Measurements from ENCODE around the gene MYL5. TPM values are rescaled to one million over a fixed set of nuclear protein-coding genes. Genes with fewer than 3 reads are reported as not detected.

Gene MYL5
- total and polyA plus RNA-seq, 2 donors (not counting 1 experiment from before 2014, with no cell fraction given): 9.6 to 14.4 TPM

DNA sequence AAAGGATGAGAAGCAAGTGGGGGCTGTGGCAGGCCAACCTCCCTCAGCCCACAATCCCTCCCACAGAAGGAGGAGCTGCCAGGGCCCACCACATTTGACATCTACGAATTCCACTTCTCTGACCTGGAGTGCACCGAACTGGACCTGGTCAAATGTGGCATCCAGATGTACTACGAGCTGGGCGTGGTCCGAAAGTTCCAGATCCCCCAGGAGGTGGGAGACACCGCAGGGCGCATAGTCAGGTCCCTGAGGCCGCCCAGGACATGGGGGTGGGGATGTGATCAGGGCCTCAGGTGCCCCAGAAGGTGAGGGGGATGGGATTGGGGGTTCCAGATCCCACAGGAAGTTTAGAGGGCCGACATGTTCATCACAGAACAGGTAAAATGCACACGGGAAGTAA lies 13.9 kb upstream of the MYL5 start:
- Histone ChIP-seq H3K27me3 (ENCODE audit: control insufficient read depth, insufficient read depth, low read length) (peaks cover 3% of the 10 kb centered on the region), H4K20me1 (ENCODE audit: control insufficient read depth, extremely low read depth, insufficient read depth, low read length) (no peaks in the 10 kb centered on the region), H3K9ac (ENCODE audit: insufficient read depth, low read length) (no peak overlapping the region), H3K9me3 (ENCODE audit: control insufficient read depth, insufficient read depth, low read depth, low read length) (no peaks in the 10 kb centered on the region), H3K36me3 (ENCODE audit: control insufficient read depth, insufficient read depth, low read length) (no peaks in the 10 kb centered on the region), H3K4me1 (ENCODE audit: control insufficient read depth, extremely low read depth, insufficient read depth, low read length) (no peaks in the 10 kb centered on the region), H3K4me2 (ENCODE audit: extremely low read depth, insufficient read depth, low read length) (no peak overlapping the region), H3K27ac (ENCODE audit: insufficient read depth, low read length) (no peak overlapping the region), H2AFZ (ENCODE audit: low read length) (no peak overlapping the region), H3K4me3 (replicated peaks in 1 of 4; ENCODE audit: control extremely low read depth in 1 of 4, insufficient read depth in 1 of 4, low read depth in 3 of 4, low read length in 4 of 4) (no peak overlapping the region), H3K79me2 (ENCODE audit: control insufficient read depth, insufficient read depth, low read length) (no peaks in the 10 kb centered on the region)
- TF ChIP-seq, protein P1, sequence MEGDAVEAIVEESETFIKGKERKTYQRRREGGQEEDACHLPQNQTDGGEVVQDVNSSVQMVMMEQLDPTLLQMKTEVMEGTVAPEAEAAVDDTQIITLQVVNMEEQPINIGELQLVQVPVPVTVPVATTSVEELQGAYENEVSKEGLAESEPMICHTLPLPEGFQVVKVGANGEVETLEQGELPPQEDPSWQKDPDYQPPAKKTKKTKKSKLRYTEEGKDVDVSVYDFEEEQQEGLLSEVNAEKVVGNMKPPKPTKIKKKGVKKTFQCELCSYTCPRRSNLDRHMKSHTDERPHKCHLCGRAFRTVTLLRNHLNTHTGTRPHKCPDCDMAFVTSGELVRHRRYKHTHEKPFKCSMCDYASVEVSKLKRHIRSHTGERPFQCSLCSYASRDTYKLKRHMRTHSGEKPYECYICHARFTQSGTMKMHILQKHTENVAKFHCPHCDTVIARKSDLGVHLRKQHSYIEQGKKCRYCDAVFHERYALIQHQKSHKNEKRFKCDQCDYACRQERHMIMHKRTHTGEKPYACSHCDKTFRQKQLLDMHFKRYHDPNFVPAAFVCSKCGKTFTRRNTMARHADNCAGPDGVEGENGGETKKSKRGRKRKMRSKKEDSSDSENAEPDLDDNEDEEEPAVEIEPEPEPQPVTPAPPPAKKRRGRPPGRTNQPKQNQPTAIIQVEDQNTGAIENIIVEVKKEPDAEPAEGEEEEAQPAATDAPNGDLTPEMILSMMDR (conservative IDR thresholded peaks at IDR 0.05 in 1 of 2, IDR thresholded peaks at IDR 0.05 in 1 of 2; ENCODE audit: low read depth in 1 of 2, low read length in 2 of 2): no peak
- TF ChIP-seq EZH2 (IDR thresholded peaks at IDR 0.05; ENCODE audit: low read length, missing control alignments): no peak
- no peak for DNase-seq (ENCODE audit: low read depth in 2 of 2)

DNA sequence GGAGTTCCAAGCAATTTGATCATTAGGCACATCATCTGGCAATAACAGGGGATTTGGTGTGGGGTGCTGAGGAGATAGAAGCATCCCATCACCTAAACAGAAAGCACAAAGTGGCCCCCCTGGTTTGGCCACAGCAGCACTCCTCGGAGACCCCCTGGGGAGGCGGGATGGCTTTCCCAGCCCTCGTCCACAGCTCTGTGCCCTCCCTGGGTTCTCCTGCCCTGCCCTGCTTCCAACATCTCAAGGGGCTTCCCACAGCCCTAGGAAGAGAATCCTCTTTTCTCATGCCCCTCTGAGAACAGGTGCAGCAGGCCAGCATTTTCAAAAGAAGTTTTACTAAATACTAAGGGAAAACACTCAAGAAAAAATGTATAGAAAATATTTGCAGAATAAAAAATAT lies 13.1 kb upstream of the MYL5 start:
- Histone ChIP-seq H3K79me2 (ENCODE audit: control insufficient read depth, insufficient read depth, low read length) (no peaks in the 10 kb centered on the region), H3K27ac (ENCODE audit: insufficient read depth, low read length) (no peak overlapping the region), H3K9ac (ENCODE audit: insufficient read depth, low read length) (no peak overlapping the region), H3K9me3 (ENCODE audit: control insufficient read depth, insufficient read depth, low read depth, low read length) (no peaks in the 10 kb centered on the region), H4K20me1 (ENCODE audit: control insufficient read depth, extremely low read depth, insufficient read depth, low read length) (no peaks in the 10 kb centered on the region), H2AFZ (ENCODE audit: low read length) (no peak overlapping the region), H3K4me2 (ENCODE audit: extremely low read depth, insufficient read depth, low read length) (no peak overlapping the region), H3K4me3 (replicated peaks in 1 of 4; ENCODE audit: control extremely low read depth in 1 of 4, insufficient read depth in 1 of 4, low read depth in 3 of 4, low read length in 4 of 4) (no peak overlapping the region), H3K36me3 (ENCODE audit: control insufficient read depth, insufficient read depth, low read length) (no peaks in the 10 kb centered on the region), H3K4me1 (ENCODE audit: control insufficient read depth, extremely low read depth, insufficient read depth, low read length) (no peaks in the 10 kb centered on the region), H3K27me3 (ENCODE audit: control insufficient read depth, insufficient read depth, low read length) (peaks cover 3% of the 10 kb centered on the region)
- TF ChIP-seq, protein P1 (conservative IDR thresholded peaks at IDR 0.05 in 1 of 2, IDR thresholded peaks at IDR 0.05 in 1 of 2; ENCODE audit: low read depth in 1 of 2, low read length in 2 of 2): no peak
- no peak for TF ChIP-seq EZH2 (IDR thresholded peaks at IDR 0.05; ENCODE audit: low read length, missing control alignments)
- DNase-seq (ENCODE audit: low read depth in 2 of 2): no peak

DNA sequence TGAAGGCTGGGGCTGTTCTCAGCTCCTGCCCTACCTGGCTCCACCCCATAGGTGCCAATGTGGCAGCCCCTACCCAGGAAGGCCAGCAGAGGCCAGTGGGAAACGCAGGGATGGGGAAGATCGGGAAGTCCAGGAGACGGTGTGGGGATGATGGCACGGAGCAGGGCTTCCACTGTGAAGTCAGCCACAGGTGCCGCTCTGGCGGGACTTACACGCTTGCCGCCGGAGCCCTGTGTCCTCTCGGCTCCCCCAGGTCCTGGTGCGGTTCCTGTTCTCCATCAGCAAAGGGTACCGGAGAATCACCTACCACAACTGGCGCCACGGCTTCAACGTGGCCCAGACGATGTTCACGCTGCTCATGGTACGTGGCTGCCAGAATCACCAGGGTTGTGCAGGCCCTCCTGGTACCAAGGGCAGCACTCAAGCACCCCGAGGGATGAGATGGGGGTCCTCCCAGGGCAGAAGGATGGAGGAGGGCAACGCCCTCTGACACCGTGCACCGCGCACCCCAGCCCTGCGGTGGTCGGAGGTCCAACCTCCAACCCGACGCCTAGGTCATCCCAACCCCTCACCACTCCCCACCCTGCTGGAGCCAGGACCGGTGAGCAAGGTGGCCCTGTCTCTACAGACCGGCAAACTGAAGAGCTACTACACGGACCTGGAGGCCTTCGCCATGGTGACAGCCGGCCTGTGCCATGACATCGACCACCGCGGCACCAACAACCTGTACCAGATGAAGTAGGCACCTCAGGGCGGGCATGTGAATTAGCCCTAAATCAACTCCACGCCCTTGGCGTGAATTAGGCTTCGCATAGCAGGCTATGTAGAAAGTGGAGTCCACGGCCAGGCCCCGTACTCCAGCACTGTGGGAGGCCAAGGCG lies 12.2 kb upstream of the MYL5 start:
- Histone ChIP-seq H3K27me3 (ENCODE audit: control insufficient read depth, insufficient read depth, low read length) (peaks cover 3% of the 10 kb centered on the region), H3K36me3 (ENCODE audit: control insufficient read depth, insufficient read depth, low read length) (no peaks in the 10 kb centered on the region), H3K4me2 (ENCODE audit: extremely low read depth, insufficient read depth, low read length) (no peak overlapping the region), H3K79me2 (ENCODE audit: control insufficient read depth, insufficient read depth, low read length) (no peaks in the 10 kb centered on the region), H3K4me3 (replicated peaks in 1 of 4; ENCODE audit: control extremely low read depth in 1 of 4, insufficient read depth in 1 of 4, low read depth in 3 of 4, low read length in 4 of 4) (no peak overlapping the region), H3K27ac (ENCODE audit: insufficient read depth, low read length) (no peak overlapping the region), H3K4me1 (ENCODE audit: control insufficient read depth, extremely low read depth, insufficient read depth, low read length) (no peaks in the 10 kb centered on the region), H4K20me1 (ENCODE audit: control insufficient read depth, extremely low read depth, insufficient read depth, low read length) (no peaks in the 10 kb centered on the region), H3K9ac (ENCODE audit: insufficient read depth, low read length) (no peak overlapping the region), H3K9me3 (ENCODE audit: control insufficient read depth, insufficient read depth, low read depth, low read length) (no peaks in the 10 kb centered on the region), H2AFZ (ENCODE audit: low read length) (no peak overlapping the region)
- no peak for DNase-seq (ENCODE audit: low read depth in 2 of 2)
- TF ChIP-seq, protein P1 (conservative IDR thresholded peaks at IDR 0.05 in 1 of 2, IDR thresholded peaks at IDR 0.05 in 1 of 2; ENCODE audit: low read depth in 1 of 2, low read length in 2 of 2): no peak
- TF ChIP-seq EZH2 (IDR thresholded peaks at IDR 0.05; ENCODE audit: low read length, missing control alignments): no peak
